ENCODE measurements around the gene CYTH1.
"Not testable (repeated sequence)": the region's sequence is repeated elsewhere in the genome, so short reads cannot be mapped to it uniquely, and the experiment has no call there.

CYTH1 gene

DNA sequence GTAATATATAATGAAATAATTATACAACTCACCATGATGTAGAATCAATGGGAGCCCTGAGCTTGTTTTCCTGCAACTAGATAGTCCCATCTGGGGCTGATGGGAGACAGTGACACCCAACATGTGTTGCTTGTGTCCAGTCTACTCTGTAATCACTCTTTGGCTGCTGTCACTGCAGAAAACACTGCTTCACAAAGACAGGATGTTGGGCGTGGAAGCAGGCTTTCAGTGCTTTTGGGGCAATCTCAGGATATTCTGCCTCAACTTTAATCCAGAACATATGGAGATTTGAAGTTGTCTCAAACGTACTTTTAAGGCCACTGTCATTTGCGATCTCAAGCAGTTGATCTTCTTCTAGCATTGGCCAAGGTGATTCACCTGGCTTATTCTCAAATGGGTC is 94.9 kb downstream of the CYTH1 start:
- DNase-seq, result no peak

DNA sequence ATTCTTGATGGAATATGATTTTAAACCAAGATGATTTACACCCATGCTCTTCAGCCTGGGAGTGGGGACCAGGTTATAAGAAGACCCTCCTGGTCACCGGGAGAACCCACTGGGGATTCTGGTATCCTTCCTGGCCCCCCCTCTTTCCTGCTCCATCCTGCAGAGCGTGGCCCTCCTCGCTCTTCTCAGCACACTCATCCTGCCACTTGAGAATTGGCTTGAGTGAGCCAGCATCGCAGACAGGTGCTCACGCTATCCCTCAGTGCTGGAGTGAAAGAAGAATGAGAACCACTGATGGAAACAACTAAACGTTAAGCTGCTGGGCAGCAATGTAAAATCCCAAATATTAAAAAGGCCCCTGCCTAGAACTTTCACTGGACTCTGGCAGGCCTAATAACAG is 98.0 kb downstream of the CYTH1 start:
- no peak for DNase-seq

DNA sequence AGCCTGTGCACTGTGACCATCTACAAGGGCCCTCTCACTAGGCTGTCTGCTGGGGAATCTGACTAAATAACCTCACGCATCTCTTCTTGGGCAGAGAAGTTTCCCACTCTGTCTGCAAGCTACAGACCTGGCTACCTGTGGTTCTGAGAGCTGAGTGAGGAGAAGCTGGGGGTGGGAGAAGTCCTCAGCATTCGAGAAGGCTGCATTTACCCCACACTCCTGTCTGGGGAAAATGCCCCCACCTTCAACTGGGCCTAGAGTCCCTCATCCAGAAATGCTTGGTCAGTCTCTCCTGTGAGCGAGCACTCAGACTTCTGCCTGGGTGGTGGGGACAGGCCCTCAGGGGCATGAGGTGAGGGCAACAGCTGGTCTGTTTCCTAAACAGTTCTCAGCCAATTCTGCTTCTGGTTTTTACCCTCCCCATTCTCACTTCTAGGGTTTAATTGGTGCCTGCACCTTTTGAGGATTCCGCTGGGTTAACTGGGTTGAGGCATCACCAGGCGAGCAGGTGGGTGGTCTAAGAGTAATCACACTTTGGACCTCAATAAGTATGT is 98.6 kb downstream of the CYTH1 start:
- no peak for DNase-seq

DNA sequence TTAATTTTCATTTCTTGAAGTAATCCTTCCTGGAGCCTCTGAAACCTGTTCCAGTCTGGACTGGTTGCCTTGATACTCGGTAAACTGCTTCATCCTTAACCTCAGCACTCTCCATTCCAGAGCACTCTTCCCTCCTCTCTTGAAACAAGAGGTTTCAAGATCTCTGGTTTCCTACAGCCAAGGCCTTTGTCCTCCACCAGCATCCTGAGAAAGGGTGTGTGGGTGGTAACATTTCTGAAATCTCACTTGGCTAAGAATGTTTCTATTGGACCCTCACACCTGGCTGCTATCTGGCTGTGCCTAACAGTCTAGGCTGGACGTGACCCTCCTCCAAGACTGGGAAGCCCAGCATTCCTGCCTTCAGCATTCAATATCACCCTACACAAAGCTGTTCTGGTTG is 99.7 kb downstream of the CYTH1 start:
- no peak for DNase-seq

DNA sequence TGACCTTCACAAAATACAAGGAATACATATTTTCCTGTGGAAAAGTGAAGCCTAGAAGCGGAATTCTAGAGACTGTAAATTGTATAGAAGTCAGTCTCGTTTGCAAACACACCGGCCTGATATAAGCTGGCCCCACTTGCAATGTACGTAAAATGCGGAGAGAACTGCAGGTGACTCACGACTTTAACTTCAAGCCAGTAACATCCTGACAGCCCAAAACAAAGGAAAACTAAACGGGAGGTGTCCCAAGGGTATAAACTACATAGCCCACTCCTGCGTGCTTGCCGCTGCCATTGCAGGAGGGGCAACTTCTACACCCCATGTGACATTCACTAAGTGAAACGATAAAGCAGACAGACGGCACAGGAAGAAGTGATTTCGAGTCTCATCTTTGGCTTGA is 101.6 kb downstream of the CYTH1 start:
- no peak for DNase-seq

DNA sequence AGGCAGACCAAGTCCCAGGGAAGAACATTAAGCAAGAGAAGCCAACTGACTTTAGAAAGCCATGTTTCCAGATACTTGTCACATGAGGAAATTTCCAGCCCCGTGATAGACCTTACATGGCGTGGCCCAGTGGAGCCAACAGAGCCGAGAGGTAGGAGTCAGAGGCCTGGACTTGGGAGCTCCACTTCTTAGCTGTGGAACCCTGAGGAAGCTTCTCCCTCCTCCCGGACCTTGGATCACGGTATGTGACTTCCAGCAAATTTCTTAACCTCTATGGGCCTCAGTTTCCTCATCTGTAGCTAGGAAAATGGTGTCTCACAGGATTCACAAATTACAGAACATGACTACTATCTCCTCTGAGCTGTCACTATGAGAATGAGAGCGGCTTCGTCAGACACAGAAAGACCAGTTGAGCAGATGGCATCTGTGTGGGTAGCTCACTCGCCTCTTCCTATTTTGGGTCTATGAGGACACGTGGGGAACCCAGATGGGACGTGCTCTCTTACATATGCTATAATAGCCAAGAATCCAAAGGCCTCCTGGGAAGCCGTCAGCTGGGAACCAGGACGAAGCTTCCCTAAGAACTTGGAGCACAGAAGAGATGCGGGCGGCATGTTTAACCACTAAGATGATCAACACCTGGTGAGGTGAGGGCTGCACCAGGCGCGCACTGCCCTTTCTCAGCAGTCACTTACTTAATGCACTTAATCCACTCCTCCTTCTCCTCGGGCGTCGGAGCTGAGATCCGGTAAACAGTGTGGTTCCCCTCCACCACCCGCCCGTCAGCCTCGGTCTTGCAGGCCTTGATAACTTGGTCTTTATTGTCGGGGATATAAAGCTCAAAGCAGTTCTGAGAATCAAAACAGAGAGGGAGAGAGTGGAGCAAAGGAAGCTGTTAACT is 102.3 kb downstream of the CYTH1 start:
- no peak for DNase-seq

DNA sequence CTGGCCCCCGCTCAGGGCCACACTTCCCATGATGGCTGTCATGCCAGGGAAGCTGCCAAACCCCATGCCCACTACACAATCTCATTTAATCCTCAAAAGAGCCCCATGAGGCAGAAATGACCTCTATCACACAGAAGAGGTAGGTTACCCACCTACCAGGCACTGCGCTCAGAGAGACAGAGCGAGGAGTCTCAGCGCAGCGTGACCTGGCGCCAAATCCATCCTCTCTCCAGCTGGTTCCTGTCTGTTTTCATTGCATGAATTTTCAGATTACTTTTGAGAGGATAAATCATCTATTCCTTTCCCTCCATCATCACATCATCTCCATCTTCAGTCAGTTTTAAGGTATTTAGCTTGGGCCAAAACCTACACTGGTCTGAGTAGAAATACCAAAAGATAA is 103.4 kb downstream of the CYTH1 start:
- DNase-seq, result no peak

DNA sequence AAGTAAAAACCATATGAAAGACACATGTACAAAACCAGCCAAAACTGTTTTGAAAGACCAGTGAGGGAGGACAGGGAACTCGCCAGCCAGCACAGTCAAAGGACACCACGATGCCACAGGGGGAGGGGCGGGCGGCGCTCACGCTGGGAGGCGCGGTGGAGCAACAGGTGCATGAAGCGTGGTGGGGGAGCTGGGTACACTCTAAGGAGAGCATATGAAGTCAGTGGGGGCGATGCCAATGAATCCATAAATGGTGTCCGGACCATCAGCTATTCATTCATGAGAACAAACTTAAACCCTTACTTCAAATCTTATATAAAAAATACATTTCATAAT is 103.9 kb downstream of the CYTH1 start:
- no peak for DNase-seq

DNA sequence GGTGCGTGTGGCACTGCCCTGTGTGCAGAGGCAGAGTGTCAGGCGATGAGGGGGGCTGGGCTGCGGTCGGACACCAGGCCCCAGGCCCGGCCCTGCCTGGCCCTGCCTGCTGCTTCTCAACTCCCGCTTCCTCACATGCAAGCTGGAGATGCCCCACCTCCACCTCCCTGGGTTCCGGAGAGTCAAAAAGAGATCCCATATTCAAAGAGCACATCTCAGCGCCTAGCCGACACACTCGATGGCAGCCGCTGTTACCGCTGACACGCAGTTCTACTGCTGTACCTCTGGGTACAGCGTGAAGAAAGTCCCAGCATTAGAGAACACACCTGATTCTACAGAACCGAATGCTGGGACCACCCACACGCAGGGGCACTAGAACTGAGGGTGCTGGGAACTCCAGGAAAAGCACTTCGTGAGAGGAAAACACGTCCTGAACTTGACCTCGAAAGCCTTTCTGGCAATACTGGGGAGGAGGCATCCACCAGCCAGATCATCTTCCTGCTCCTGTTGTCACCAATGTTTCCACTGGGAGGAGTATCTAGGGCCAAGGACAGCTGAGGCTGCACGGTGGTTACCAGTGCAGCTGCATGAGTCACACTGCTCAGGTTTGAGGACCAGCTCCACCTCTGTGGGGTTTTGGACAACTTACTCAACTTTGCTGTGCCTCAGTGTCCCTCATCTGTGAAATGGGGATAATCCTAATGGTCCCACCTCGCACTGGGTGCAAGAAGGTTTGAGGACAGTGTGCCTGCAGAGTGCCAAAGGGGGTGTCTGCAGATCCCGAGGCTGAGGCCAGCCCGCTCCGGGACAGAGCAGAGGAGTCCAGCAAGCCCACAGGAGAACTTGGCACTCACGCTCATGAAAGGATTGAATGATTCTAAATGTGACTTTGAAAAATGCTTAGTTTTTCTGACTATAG is 104.5 kb downstream of the CYTH1 start:
- DNase-seq, result no peak

DNA sequence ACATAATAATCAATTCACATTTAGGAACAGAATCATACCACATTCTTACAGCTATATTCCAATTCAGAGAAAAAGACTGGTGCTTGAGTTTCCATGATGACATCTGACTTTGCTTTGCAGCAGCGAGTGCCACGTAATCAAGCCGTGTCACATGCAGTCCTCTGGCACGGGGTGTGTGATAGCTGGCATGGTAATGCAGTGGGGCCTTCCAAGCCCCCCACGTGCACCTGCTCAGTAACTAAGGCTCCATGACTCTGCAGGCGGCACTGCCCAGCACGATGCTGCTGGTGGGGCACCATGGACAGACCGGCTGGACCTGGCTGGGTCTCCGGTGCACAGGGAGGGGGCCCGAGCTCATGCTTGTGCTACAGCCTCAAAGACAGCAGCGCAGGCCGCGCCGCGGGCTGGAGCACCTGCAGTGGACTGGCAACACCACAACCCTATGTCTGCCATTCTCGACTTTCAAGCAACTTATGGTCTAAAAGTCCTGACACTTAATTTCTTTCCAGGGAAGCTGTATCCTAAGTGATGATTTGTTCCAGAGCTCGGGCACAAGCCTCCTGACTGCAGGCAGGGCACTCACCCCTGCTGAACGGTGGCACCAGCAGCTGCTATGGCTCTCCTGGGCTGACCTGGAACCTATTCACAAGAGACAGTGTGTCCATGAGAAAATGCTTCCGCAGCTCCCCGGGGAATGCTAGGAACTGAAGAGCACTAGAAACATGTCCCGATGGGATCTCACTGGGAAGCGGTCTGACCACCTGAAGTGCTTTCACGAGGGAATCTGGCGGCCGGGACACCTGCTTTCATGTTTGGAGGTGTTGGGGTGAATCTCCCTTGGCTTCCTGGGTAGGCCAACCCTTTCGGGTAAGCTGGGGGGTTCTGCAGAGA is 105.4 kb downstream of the CYTH1 start:
- DNase-seq, result no peak

DNA sequence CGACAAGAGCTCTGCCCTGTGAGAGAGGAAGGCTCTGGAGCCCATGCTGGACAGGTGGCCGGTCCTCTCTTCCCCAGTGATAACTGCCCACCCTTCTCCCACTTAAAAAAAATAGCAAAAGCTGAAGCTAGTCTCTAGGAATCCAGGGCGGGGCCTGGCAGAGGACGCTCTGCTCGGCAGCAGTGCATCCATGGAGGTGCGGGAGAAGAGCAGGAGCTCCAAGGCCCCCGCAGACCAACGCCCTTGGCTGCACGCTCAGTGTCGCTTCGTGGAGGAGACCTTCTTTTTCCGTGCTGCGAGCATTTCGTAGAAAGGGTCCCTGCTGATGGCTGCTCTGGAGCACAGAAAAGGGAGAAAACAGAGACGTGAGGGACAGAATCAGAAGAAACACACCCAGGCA is 106.2 kb downstream of the CYTH1 start:
- no peak for DNase-seq

DNA sequence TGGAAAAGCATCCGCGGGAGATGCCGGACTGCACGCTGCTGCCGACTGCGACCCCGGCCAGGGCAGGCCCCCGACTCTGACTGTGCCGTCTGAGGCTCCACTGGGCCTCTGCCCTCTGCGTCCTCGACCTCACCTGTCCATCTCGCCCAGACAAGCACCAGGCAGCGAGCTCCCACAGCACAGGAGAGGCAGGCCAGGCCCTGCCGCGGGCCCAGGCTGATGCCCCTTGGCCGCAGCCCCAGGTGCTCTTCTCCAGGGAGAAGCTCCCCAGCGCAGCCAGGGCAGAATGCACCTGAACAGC is 106.8 kb downstream of the CYTH1 start:
- DNase-seq, result no peak

DNA sequence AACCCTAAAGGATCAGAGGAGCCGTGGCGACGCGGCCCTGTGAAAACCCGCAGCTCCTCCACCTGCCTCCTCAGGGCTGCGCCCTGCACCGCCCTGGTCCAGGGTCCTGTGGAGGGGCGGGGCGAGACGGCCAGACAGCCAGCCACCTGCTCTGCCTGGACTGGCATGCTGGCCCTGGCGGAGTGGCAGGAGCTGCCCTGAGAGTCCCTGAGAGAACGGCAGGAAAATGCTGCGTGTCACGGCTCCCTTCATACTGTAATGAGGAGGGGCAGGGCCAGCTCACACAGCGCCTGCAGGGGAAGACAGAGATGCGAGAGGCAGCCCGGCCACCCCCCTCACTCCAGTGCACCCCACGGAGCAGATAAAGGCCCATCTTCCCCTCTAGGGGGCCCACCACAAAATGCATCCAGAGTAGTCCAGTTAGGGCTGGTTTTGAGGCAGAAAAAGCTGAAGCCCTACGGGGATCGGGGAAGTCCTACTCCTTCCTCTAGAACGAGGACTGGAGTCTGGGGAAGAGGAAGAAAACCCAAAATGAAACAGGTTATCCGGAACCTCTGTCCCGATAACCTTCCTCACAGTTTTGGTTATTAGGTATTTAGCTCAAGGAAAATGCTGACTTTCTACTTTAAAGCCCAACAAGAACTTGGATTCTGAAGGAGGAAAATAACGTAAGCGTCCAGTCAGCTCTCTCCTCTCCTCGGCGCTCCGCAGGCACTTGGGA is 107.3 kb downstream of the CYTH1 start:
- no peak for DNase-seq

DNA sequence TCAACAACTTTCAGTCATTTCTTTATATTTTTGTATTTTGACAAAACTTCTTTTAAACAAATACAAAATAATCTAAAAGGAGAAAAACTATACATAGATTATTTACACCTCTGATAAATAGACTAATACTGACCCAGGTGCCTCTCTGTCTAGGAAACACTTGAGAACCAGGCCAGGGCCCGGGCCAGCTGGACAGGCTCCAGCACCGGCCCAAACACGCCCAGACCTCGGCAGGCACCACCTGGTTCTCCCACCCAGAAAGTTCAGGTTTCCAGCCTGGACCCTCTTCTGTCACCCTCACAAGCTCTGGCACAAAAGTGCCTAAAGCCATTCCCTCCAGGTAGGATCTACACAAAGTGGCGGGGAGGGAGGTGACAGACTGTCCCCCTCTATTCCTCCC is 107.9 kb downstream of the CYTH1 start:
- no peak for DNase-seq

DNA sequence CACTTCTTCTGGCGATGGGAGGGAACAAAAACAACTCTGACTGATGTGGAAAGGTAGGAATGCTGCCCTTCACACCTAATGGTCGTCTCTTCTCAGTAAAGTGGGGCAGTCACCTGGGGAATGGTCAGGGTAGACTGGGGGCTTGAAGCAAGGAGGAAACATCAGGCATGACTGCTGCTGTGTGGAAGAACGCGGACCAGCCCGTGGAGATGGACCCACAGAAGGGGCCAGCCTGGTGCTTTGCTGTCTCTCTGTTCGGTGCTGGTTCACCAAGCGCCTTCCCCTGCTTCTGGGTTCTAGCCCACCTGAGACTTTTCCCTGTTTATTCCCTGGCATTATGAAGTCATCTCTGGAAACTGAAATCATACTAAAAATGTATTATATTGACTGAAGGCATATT is 108.7 kb downstream of the CYTH1 start:
- DNase-seq, result no peak

DNA sequence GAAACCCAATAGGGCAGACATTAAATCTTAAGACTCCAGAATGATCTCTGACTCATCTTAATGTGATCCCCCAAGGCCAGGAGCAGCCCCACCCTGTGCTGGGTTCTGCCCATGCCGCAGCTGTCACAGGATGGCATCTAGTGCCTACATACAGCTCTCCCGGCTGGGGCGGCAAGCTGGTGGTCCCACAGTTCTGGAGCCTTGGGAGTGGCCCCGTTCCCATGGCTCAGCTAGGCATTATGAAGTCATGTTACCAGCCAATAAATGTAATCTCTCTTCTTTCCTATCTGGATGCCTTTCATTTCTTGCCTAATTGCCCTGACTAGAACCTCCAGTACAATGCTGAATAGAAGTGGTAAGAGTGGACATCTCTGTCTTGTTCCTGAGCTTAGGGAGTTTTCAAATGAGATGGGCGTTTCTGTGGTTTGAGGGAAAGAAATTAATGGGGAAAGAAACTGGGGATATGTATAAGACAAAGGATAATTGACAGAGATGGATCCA is 109.2 kb downstream of the CYTH1 start:
- no peak for DNase-seq

DNA sequence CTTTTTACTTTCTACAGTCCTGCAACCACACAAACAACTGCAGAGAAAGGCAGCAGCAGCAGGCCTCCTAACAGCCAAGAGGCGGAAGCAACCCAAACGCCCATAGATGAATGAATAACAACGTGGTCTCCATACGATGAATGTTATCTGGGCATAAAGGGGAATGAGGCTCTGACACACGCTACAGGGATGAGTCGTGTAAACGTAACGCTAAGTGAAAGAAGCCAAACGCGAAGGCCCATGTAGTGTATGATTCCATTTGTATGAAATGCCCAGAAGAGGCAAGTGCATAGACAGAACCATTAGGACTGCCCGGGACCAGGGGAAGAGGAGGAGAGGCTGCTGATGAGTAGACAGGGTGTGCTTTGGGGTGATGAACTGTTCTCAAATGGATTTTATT is 110.1 kb downstream of the CYTH1 start:
- no peak for DNase-seq

DNA sequence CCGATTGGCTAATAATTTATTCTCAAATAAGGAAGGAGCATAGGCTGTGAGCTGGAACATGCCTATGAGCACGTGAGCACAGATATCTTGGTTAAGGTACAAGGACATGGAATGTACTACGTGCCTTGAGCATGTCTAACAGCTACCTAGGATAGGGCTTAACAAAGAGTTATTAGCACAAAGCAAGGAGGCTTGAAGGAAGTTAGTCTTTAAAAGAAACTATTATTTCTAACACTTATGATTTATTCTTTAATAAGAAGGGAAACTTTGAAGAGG is 110.4 kb downstream of the CYTH1 start:
- DNase-seq, result not testable (repeated sequence)

DNA sequence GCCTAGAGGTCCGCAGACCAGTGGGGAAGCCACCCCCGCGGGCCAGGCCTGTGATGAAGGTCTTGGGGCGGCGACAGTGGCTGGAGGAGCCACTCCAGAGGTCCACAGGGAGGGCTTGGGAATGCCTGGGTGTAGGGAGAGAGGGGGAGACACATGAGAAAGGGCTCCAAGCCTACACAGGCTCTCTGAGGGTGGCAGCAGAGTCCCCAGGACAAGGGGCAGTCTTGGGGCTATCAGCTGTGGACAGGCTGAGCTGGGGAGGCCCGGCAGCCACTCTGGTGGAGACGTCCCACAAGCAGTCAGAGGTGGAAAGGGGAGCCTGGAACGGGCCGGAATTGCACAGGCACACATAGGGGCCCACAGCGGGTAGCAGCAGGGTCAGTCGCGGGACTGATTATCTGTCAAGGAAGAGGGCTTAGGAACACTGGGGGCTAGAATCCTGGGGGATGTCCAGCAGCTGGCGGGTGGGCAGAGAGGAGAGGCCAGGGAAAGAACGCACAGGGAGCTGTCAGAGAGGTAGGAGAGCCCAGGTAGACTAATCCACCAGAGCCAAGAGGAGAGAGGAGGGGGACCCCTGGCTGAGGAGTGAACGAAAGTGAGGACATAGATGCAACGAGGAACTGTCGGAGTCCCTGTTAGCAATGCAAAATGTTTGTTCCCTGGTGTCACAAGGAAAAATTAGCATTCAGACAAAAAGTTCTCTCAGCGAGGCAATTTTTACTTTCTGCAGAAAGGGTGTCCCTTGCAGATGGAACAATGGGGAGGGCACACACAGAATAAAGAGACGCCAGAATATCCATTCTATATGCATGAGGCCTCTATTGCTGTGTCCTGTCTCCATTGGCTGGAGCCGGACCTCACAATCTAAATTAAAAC is 111.0 kb downstream of the CYTH1 start:
- no peak for DNase-seq

DNA sequence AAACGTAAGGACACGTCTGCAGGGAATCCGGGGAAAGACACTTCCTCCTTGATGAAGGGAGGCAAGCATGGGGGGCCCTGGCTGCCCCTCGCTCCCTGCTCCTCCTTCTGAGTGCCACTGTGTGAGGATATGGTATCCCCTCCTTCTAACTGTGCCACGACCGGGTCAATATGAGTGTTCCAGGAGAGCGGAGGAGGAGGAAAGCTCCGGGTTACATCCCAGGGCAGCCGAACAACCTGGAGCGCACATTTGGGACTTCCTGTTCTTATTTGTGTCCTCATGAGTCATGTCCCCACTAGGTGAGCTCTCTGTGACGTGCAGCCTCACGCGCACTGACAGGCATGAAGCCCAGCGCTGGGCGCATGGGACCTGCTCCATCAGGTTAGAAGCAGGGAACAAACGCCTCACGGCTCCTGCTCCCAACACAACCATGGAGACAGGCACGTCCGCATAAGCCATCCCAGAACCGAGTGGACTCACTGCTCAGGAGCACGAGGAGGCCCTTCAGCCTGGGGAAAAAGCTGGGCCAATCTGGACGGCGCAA is 112.0 kb downstream of the CYTH1 start:
- no peak for DNase-seq

All from stimulated activated CD4-positive, alpha-beta T cell treated with anti-CD3 and anti-CD28 coated beads, Interleukin-12 subunit alpha, Interleukin-12 subunit beta, amount 100 ng/mL, for 4 hours (primary cell).